Measurements from ENCODE around the gene TGFBR3.

The TGFBR3 gene

GRCh38 chr1:91799159-91799558 lies 86.8 kb downstream of the TGFBR3 start:
- DNase-seq (ENCODE audit: low read depth): no peak

DNA sequence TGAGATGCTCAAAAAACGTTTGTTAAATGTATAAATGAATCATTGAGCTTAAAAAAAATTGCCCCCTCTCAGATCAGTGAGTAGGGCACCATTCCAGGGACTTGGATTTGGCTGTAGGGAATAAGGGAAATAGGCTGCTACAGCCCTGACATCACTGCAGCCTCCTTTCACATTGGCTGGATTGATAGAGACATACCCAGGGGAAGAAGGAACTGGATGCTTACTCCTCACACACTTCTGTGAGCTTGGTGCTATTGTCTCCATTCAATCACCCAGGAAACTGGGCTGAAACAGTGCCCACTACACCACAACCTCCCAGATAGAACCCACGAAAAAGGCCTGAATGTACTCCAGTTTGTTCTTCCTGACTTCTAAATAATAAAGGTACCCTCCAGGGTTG lies 87.2 kb downstream of the TGFBR3 start:
- DNase-seq (ENCODE audit: low read depth): no peak

GRCh38 chr1:91798241-91798648 lies 87.7 kb downstream of the TGFBR3 start:
- no peak for DNase-seq (ENCODE audit: low read depth)

- no peak for DNase-seq (ENCODE audit: low read depth)
These were observed 88.8 kb downstream of the TGFBR3 start for GRCh38 chr1:91797164-91797563.

GRCh38 chr1:91796390-91796654 lies 89.6 kb downstream of the TGFBR3 start:
- DNase-seq (ENCODE audit: low read depth): no peak

DNA sequence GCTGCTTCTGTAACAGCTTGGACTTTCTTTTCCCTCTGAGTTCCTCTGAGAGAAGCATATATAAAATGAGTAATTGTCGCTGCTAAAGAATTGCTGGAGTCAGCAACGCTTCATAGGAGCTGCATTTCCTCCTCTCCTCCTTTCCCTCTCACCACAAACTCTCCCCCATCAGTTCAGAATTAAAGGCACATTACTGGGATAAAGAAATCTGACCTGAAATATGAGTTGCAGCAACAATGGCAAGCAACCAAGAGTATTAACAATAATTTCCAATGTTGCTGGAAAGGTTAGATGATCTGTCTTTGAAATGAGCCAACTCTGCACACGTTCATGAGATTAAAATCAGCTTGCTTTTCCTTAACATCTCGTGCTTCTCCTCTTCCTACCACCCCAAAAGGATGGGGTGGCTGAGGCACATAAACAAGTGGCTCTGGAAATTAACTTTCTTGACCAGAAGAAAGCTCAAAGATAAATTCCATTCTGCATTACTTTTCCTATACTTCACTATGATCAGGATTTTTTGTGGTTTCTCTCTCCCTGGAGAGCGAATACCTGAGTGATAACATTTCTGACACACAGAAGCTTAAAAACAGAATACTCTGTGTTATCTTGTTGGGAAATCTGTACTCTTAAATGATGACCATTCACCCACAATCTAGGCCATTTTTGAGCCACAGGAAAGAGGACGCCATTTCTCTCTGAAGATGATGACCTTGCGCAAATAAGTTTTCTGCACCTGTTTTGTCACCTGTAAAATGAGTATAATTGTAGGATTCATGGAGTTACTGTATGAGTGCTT lies 90.2 kb downstream of the TGFBR3 start:
- no peak for DNase-seq (ENCODE audit: low read depth)

DNA sequence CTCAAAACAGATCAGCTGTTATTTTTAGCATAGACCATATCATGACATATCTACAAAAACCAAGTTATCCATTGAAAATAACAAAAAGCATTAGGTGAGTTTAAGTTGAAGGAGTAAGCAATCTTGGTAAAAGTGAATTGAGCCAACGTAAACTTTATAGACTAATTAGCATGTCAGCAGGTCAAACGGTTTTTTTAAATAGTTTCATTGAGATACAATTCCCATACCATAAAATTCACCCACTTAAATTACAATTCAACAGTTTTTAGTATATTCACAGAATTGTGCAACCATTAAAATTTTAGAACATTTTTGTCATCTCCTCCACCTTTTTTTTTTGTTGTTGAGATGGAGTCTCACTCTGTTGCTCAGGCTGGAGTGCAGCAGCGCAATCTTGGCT lies 92.1 kb downstream of the TGFBR3 start:
- no peak for DNase-seq (ENCODE audit: low read depth)

- DNase-seq (ENCODE audit: low read depth): no peak
These were observed 92.8 kb downstream of the TGFBR3 start for GRCh38 chr1:91793189-91793588.

GRCh38 chr1:91792489-91793071 lies 93.4 kb downstream of the TGFBR3 start:
- DNase-seq (ENCODE audit: low read depth): no peak

DNA sequence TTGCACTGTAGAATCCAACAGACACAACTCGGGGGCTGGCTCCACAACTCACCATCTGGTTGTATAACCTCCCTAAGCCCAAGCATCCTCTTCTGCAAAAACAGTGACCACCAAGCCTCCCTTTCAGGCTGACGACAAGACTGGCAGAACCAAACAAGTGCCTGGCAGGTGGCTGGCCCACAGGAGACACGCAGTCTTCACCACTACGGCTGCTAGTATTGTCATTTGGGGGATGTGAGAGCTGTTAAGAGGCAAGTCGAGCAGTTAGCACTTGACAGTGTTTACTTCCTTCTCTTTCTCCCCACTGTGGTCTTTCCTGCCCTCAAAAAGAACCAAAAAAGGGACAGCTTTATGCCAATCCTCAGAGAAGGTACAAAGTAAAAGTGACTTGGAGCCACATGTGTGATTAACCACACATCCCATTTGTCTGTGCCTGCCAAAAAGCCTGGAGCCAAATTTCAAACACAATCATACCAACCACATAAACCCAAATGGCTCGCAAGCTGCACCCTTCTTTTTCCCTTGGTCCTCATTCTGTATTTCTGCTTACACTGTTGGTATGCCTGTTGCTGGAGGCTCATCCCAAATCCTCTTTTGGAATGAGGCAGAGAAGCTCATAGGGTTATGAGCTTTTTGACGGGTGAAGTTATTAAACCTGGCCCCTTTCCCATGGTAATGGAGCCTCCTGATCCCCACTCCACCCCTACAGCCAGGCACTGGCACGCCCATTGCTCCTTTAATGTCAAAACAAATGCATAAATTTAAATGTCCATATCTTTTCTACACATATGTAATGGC lies 94.1 kb downstream of the TGFBR3 start:
- DNase-seq (ENCODE audit: low read depth): no peak

DNA sequence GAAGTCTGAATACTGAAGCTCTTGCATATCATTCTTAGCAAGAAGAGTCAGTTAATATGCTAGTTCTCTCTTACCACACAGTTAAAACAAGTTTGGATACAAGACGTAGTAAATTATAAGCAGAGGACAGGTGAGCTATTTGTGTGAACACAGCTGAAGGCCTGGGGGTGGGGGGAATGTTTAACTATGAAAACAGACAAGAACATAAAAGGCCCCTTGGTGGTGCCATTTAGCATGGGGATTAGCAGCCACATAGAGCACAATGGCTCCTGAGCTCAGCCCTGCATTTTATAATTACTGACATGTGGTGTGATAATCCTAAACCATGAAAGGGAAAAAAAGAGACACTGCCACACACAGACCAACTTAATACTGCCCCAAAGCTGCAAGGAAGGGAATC lies 94.8 kb downstream of the TGFBR3 start:
- DNase-seq (ENCODE audit: low read depth): no peak

- no peak for DNase-seq (ENCODE audit: low read depth)
These were observed 95.6 kb downstream of the TGFBR3 start for GRCh38 chr1:91790392-91790791.

GRCh38 chr1:91789273-91789997 lies 96.5 kb downstream of the TGFBR3 start:
- no peak for DNase-seq (ENCODE audit: low read depth)

DNA sequence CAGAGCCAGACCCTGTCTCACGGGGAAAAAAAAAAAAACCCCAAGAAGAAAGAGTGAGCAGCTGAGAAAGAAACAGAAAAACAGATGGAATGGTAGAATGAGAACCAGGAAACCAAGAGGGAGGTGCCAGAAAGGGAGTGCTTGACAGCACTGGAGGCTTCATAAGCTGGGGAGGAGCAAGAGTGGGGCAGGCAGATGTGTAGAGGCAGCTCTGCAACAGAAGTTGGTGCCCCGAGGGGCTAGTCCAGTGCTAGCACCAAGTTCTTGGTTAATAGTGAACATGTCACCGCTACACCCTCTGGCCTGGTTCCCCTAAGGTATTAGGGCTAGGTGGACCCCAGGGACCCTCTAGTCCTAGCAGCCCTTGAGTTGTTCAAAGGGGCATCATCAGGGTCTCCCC lies 98.0 kb downstream of the TGFBR3 start:
- no peak for DNase-seq (ENCODE audit: low read depth)

GRCh38 chr1:91784616-91785015 lies 101.3 kb downstream of the TGFBR3 start:
- DNase-seq (ENCODE audit: low read depth): no peak

GRCh38 chr1:91784191-91784590 lies 101.8 kb downstream of the TGFBR3 start:
- DNase-seq (ENCODE audit: low read depth): no peak

DNA sequence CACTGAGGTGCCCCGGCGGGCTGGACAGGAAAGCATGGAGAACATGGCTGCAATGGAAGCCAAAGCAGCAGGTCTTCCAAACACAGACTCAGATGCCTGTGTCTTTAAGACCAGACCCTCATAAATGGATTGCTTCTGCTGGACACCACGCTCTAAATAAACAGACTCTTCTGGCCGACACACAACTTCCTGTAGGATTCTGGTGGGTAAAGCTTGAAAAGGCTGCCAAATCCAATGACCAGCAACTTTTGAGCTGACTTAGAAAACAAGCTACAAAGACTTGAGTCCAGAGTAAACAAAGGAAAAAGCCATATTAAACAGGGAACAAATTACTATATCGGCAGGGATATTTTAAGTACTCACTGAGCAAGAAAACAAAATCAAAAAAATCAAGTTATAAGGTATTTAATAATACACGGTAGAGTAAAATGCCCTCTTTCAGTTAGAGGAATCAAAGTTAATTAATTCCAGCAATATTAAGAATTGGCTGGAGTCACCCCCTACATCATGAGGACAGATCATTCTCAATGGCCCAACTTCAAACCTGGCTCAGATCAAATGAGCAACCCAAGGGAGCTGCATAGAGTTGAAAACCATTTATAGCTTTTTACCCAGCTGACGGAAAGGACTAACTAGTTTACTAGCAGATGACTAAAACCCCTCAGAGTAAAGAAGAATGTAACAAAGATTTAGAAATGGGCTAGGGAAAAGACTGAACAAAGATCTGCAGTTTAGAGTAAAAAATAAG lies 102.4 kb downstream of the TGFBR3 start:
- DNase-seq (ENCODE audit: low read depth): no peak

- DNase-seq (ENCODE audit: low read depth): no peak
These were observed 103.9 kb downstream of the TGFBR3 start for GRCh38 chr1:91781901-91782622.

DNA sequence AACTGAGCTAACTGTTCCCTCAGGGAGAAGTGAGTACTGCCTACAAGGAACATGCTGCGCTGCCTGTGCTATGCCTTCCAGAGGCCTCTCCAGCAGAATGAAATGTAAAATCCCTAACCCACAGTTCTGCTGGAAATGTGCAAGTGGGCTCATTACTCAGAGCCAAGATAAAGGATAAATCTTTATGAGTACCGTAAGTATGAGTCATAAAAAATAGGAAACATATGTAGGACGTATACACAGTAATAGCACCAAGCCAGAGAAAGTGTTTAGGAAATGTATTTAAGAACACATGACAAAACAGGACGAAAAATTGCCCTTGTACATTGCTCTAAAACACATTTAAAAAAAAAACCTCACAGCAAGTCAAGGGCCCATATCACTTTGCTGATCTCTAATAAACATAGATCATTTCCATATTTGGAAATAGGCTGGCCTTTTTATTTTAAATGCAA lies 104.6 kb downstream of the TGFBR3 start:
- no peak for DNase-seq (ENCODE audit: low read depth)

GRCh38 chr1:91779548-91780021 lies 106.4 kb downstream of the TGFBR3 start:
- no peak for DNase-seq (ENCODE audit: low read depth)

DNA sequence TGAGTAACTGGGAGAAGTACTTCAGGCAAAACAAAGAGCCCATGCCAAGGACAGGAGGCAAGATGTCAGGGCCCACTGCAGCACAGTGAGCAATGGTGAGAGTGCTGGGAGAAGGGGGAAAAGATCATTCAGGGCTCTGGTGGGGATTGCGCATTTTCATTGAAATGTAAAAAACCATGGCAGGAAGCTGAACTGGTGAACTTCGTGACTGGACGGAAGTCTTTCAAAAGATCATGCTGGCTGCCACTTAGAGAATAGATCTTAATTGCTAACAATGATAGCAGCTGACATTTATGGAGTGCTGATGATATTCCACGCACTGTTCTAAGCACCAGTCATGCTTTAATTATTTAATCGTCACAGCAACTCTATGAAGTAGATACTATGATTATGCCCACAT lies 107.0 kb downstream of the TGFBR3 start:
- DNase-seq (ENCODE audit: low read depth): no peak
